ENCODE data around the gene CADM2.

DNA sequence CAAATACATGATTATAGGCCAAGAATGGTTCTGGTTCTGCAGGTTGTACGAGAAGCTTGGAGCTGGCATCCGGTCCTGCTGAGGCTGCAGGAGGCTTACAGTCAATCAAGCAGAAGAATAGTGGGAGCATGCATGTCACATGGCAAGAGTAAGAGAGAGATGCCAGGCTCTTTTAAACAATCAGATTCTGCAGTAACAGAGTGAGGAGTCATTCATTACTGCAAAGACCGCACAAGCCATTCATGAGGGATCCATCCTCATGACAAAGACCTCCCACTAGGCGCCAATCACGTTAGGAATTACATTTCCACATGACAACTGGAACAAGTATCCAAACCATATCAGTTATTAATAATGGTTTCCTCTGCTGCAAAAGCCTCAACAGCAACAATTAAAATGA is 536.8 kb downstream of the CADM2 start:
- TF ChIP-seq, protein P1, sequence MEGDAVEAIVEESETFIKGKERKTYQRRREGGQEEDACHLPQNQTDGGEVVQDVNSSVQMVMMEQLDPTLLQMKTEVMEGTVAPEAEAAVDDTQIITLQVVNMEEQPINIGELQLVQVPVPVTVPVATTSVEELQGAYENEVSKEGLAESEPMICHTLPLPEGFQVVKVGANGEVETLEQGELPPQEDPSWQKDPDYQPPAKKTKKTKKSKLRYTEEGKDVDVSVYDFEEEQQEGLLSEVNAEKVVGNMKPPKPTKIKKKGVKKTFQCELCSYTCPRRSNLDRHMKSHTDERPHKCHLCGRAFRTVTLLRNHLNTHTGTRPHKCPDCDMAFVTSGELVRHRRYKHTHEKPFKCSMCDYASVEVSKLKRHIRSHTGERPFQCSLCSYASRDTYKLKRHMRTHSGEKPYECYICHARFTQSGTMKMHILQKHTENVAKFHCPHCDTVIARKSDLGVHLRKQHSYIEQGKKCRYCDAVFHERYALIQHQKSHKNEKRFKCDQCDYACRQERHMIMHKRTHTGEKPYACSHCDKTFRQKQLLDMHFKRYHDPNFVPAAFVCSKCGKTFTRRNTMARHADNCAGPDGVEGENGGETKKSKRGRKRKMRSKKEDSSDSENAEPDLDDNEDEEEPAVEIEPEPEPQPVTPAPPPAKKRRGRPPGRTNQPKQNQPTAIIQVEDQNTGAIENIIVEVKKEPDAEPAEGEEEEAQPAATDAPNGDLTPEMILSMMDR (IDR thresholded peaks at IDR 0.05) = no peak
- TF ChIP-seq POLR2A (IDR thresholded peaks at IDR 0.05) = no peak

Data from thyroid gland (tissue), 4 donors.